ENCODE results near the gene DUOXA1.

- TF ChIP-seq POLR2AphosphoS5 (IDR thresholded peaks at IDR 0.05; ENCODE audit: low read depth, low read length) (no peak), SIN3A (IDR thresholded peaks at IDR 0.05; ENCODE audit: borderline replicate concordance, insufficient read depth, low read length) (no peak), REST (IDR thresholded peaks at IDR 0.05; ENCODE audit: insufficient read depth in 1 of 2, low read depth in 2 of 2, low read length in 2 of 2) (no peak)
Measured at GRCh38 chr15:45130291-45131000, 767 bp upstream of the DUOXA1 start.
